SK-N-MC (cell line): Measurements from ENCODE around the gene PHF12.

Source experiments
- EZH2 ChIP-seq: fragments of 200-600 bp; sonication (generic); IDR thresholded peaks from one replicate; pipeline ENCODE4 v1.6.1; 2017; ENCODE audit warnings: antibody characterized with exemption
- FOXP2 ChIP-seq: optimal IDR thresholded peaks from 2 replicates; pipeline ENCODE3; 2011; ENCODE audit warnings: mild to moderate bottlenecking, moderate library complexity; ENCODE audit not compliant: insufficient read depth; ENCODE audit errors: extremely low read length, control extremely low read depth
- POLR2AphosphoS5 ChIP-seq: IDR thresholded peaks from 2 replicates; pipeline ENCODE4 v1.6.1; 2012; ENCODE audit warnings: mild to moderate bottlenecking, low read depth, low read length, borderline replicate concordance

GRCh38 chr17:28946239-28946638 is 5.1 kb downstream of the PHF12 start:
- TF ChIP-seq POLR2AphosphoS5 (no peak), EZH2 (no peak), FOXP2 (no peak)
